Endothelial cell of umbilical vein (primary cell): Measurements from ENCODE around the gene L3MBTL2. TPM values are rescaled to one million over a fixed set of nuclear protein-coding genes. Genes with fewer than 3 reads are reported as not detected.

Experiments
- BruUV-seq: library from RNA; stranded (reverse); fragments of 400-500 nt; replicated peaks from 2 replicates; lab custom pipeline; 2021; lab: Mats Ljungman, UMichigan
- CTCF ChIA-PET: fragments of 300-600, 350-600 bp; sonication (Branson Sonifier 250); formaldehyde crosslinking; loops from one replicate; lab custom pipeline; 2021; ENCODE audit warnings: antibody characterized with exemption, inconsistent platforms; lab: Charles Lee
- POLR2A ChIA-PET: fragments of 300-600, 350-600 bp; sonication (Branson Sonifier 250); formaldehyde crosslinking; loops from one replicate; lab custom pipeline; 2021; ENCODE audit warnings: antibody characterized with exemption, inconsistent platforms; lab: Charles Lee
- DNase-seq: peaks from one replicate; pipeline ENCODE4 v3.0.0-alpha.2; 2011; ENCODE audit warnings: low read depth, low spot score
- FAIRE-seq: peaks from 2 replicates; lab custom pipeline; 2011; peaks lifted over from hg19 to GRCh38; lab: Jason Lieb, UNC
- H2AFZ ChIP-seq: 2 replicates; pipeline ENCODE4 v1.6.0; 2012; ENCODE audit warnings: low read depth, low read length, control low read depth, inconsistent platforms
- H3K27ac ChIP-seq: 2 replicates; pipeline ENCODE4 v1.5.1; 2011; ENCODE audit warnings: low read depth, mild to moderate bottlenecking, control low read depth, low read length, moderate library complexity; ENCODE audit not compliant: insufficient read depth
- H3K27me3 ChIP-seq, 2 experiments: 2 replicates each; pipeline versions ENCODE4 v1.6.0 to v1.6.1; 2011; ENCODE audit warnings: low read length in 2 of 2, mixed read lengths in 1 of 2; ENCODE audit not compliant: control insufficient read depth in 2 of 2, insufficient read depth in 2 of 2
- H3K36me3 ChIP-seq, 2 experiments: 2 replicates in 1 of 2; 3 replicates in 1 of 2; pipeline ENCODE4 v1.5.1; 2011; ENCODE audit warnings: low read length in 2 of 2, mild to moderate bottlenecking in 1 of 2, moderate library complexity in 1 of 2; ENCODE audit not compliant: control insufficient read depth in 2 of 2, insufficient read depth in 2 of 2; ENCODE audit errors: extremely low read depth in 1 of 2
- H3K4me1 ChIP-seq: 3 replicates; pipeline ENCODE4 v1.5.1; 2011; ENCODE audit warnings: mild to moderate bottlenecking, low read length; ENCODE audit not compliant: control insufficient read depth, insufficient read depth; ENCODE audit errors: extremely low read depth
- H3K4me2 ChIP-seq: 2 replicates; pipeline ENCODE4 v1.6.1; 2011; ENCODE audit warnings: low read length, control low read depth, mixed read lengths; ENCODE audit not compliant: insufficient read depth
- H3K4me3 ChIP-seq, 3 experiments: fragments of 200-600 bp in 1 of 3; sonication (generic), shearing (Covaris generic) in 1 of 3; replicated peaks in 1 of 3; 2 replicates each; pipeline ENCODE4 v1.5.1; 2011 to 2016; ENCODE audit warnings: control low read depth in 3 of 3, low read length in 3 of 3, mild to moderate bottlenecking in 2 of 3, inconsistent platforms in 1 of 3, low read depth in 1 of 3, moderate library complexity in 1 of 3; ENCODE audit not compliant: insufficient read depth in 1 of 3
- H3K79me2 ChIP-seq: 2 replicates; pipeline ENCODE4 v1.6.0; 2012; ENCODE audit warnings: low read length, inconsistent platforms; ENCODE audit not compliant: control insufficient read depth, insufficient read depth
- H3K9ac ChIP-seq: replicated peaks from 2 replicates; pipeline ENCODE3; 2011; ENCODE audit warnings: low read length, control low read depth; ENCODE audit not compliant: insufficient read depth; ENCODE audit errors: extremely low read depth
- H3K9me1 ChIP-seq: replicated peaks from 3 replicates; pipeline ENCODE4 v1.6.0; 2011; ENCODE audit warnings: mild to moderate bottlenecking, low read length; ENCODE audit not compliant: control insufficient read depth, insufficient read depth; ENCODE audit errors: extremely low read depth
- H3K9me3 ChIP-seq: replicated peaks from 2 replicates; pipeline ENCODE4 v1.5.1; 2012; ENCODE audit warnings: low read length, inconsistent platforms; ENCODE audit not compliant: control insufficient read depth, insufficient read depth
- H4K20me1 ChIP-seq: replicated peaks from 2 replicates; pipeline ENCODE3; 2011; ENCODE audit warnings: mild to moderate bottlenecking, low read length; ENCODE audit not compliant: control insufficient read depth, insufficient read depth; ENCODE audit errors: extremely low read depth
- EZH2 ChIP-seq: IDR thresholded peaks from 2 replicates; pipeline ENCODE4 v1.6.1; 2012; ENCODE audit warnings: borderline replicate concordance, low read depth, mild to moderate bottlenecking, moderate library complexity, low read length, inconsistent platforms; ENCODE audit not compliant: severe bottlenecking
- FOS ChIP-seq: IDR thresholded peaks from 2 replicates; pipeline ENCODE4 v1.6.1; 2011; ENCODE audit warnings: mild to moderate bottlenecking, low read length, moderate library complexity, borderline replicate concordance; ENCODE audit not compliant: insufficient read depth
- GATA2 ChIP-seq: IDR thresholded peaks from 2 replicates; pipeline ENCODE4 v1.7.0; 2011; ENCODE audit warnings: low read depth, mild to moderate bottlenecking, moderate library complexity, mixed read lengths, low read length; ENCODE audit not compliant: insufficient read length, insufficient read depth
- JUN ChIP-seq: IDR thresholded peaks from 2 replicates; pipeline ENCODE4 v1.6.1; 2011; ENCODE audit warnings: borderline replicate concordance, low read depth; ENCODE audit not compliant: insufficient read length, insufficient read depth
- MYC ChIP-seq: IDR thresholded peaks from one replicate; pipeline ENCODE4 v1.6.1; 2011; ENCODE audit warnings: mild to moderate bottlenecking, low read depth, low read length
- POLR2A ChIP-seq: IDR thresholded peaks from 2 replicates; pipeline ENCODE4 v1.6.1; 2012; ENCODE audit warnings: low read depth, mild to moderate bottlenecking, control low read depth, low read length
- POLR2AphosphoS5 ChIP-seq: IDR thresholded peaks from 2 replicates; pipeline ENCODE4 v1.6.1; 2012; ENCODE audit warnings: low read depth, mild to moderate bottlenecking, control low read depth, low read length, moderate library complexity; ENCODE audit not compliant: insufficient read depth
- dilution Hi-C: fragments of 300-500 bp; cut with MboI; formaldehyde crosslinking; loops from one replicate; pipeline ENCODE4 v1.15.0; 2019; ENCODE audit warnings: low sequenced_read_pairs; ENCODE audit not compliant: extremely low pct_ligation_motif_present
- intact Hi-C: fragments of 100-400 bp; cut with micrococcal nuclease; formaldehyde crosslinking; loops from one replicate; pipeline ENCODE4 v1.10.0; 2022
- polyA plus RNA-seq, 4 experiments: library from polyadenylated mRNA; depleted of rRNA in 3 of 4; stranded (reverse) in 3 of 4; unstranded in 1 of 4; fragments of >200 nt; gene quantifications; 2 replicates each; pipeline versions ENCODE4 v1.2.1 to v1.2.3, GENCODE V29; 2011 to 2012; ENCODE audit warnings: missing spikeins in 1 of 4
- total RNA-seq: library from RNA; stranded (reverse); gene quantifications from 2 replicates; pipeline ENCODE4 v1.2.3, GENCODE V29; 2021
- TF ChIP-seq, protein P1 (sequence below): IDR thresholded peaks from 2 replicates; pipeline ENCODE4 v1.6.1; 2011; ENCODE audit not compliant: insufficient read depth, insufficient read length
- TF ChIP-seq, protein P2 (sequence below), 2 donors: IDR thresholded peaks; 1 replicate in 1 of 2; 2 replicates in 1 of 2; pipeline ENCODE4 v1.5.1; 2011; ENCODE audit warnings: low read length in 2 of 2, mild to moderate bottlenecking in 2 of 2, moderate library complexity in 2 of 2, control low read depth in 1 of 2, inconsistent platforms in 1 of 2, low read depth in 1 of 2; ENCODE audit not compliant: insufficient read depth in 1 of 2; ENCODE audit errors: extremely low read depth in 1 of 2

L3MBTL2 gene
- total and polyA plus RNA-seq, 2 donors (not counting 3 experiments of a cell fraction or from before 2014, with no cell fraction given): 28.2 to 34.9 TPM

DNA sequence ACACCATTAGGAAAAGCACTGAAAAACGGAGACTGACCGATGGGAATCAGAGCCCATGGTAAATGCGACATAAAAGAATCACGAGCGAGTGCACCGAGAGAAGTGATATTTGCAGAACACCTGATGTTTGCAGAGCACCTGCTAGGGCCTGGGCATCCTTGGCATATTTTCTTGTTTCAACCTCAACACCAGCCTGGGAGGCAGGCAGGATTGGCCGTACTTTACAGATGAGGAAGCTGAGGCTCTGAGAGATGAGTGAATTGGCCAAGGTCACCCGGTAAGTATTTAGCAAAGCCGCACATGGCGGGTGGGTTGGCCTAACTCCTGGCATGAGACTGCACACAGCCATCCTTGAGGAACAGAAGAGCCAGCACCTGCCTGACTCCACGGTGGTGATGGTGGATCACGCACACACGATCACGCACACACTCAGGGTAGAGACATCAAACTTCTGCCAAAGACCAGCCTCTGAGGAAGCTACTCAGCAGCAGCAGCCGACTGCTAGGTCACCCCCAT is 57.2 kb downstream of the L3MBTL2 start:
- no peak for DNase-seq
- no peaks in the 10 kb centered on the region for H3K9me3 ChIP-seq
- CTCF ChIA-PET: interaction anchor here (0.8 to 1.5 kb wide), 4 partner anchors 11 to 340 kb away, joined by 3 to 4 read pairs (median 3); partner anchors contain the start of gene ZC3H7B
- no peak overlapping the region for H2AFZ ChIP-seq
- no peak for FAIRE-seq
- dilution Hi-C loops: no loop called here
- no peaks in the 10 kb centered on the region for H4K20me1 ChIP-seq
- H3K9ac ChIP-seq: no peak overlapping the region
- no TSS peak for BruUV-seq
- TF ChIP-seq MYC: no peak
- TF ChIP-seq POLR2A: no peak
- no peak for TF ChIP-seq EZH2
- intact Hi-C loops: no loop called here
- no peak overlapping the region for H3K4me2 ChIP-seq
- peaks cover 13% of the 10 kb centered on the region for H3K79me2 ChIP-seq
- H3K9me1 ChIP-seq: no peaks in the 10 kb centered on the region
- H3K4me3 ChIP-seq: no peak overlapping the region
- POLR2A ChIA-PET: no interaction called here
- H3K27ac ChIP-seq: no peak overlapping the region
- H3K4me1 ChIP-seq: peaks cover 1% of the 10 kb centered on the region
- no peaks in the 10 kb centered on the region for H3K27me3 ChIP-seq
- peaks cover 23 to 54% of the 10 kb centered on the region in 2 experiments for H3K36me3 ChIP-seq

DNA sequence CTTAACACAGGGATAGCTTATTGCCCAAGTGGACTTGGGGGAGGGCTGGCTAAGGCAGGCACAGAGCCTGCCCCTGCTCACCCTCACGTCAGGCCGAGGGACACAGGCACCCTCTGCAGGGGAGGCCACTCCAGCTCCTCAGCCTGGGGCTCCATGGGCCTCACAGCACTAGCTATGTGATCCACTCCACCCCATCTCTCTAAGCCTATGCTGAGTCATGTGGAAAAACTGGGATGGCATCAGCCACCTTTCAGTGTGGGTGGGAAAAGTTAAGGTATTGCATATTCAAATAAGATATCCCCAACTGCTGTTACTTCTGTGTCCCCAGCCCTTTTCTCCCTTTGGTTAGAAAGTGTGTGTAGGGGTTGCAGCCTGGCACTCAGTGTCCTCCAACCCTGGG is 58.6 kb downstream of the L3MBTL2 start:
- Histone ChIP-seq H3K4me3 (no peak overlapping the region), H3K9ac (no peak overlapping the region), H3K27ac (no peak overlapping the region), H3K79me2 (peaks cover 17% of the 10 kb centered on the region), H3K4me2 (no peak overlapping the region), H3K36me3 (peaks cover 25 to 60% of the 10 kb centered on the region in 2 experiments), H3K27me3 (no peaks in the 10 kb centered on the region), H3K9me1 (no peaks in the 10 kb centered on the region), H4K20me1 (no peaks in the 10 kb centered on the region), H3K4me1 (no peaks in the 10 kb centered on the region), H2AFZ (no peak overlapping the region), H3K9me3 (no peaks in the 10 kb centered on the region)
- TF ChIP-seq FOS (no peak), MYC (no peak), GATA2 (no peak), POLR2AphosphoS5 (no peak), POLR2A (no peak), JUN (no peak), EZH2 (no peak)
- TF ChIP-seq, protein P1, sequence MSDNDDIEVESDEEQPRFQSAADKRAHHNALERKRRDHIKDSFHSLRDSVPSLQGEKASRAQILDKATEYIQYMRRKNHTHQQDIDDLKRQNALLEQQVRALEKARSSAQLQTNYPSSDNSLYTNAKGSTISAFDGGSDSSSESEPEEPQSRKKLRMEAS: no peak
- TF ChIP-seq, protein P2, sequence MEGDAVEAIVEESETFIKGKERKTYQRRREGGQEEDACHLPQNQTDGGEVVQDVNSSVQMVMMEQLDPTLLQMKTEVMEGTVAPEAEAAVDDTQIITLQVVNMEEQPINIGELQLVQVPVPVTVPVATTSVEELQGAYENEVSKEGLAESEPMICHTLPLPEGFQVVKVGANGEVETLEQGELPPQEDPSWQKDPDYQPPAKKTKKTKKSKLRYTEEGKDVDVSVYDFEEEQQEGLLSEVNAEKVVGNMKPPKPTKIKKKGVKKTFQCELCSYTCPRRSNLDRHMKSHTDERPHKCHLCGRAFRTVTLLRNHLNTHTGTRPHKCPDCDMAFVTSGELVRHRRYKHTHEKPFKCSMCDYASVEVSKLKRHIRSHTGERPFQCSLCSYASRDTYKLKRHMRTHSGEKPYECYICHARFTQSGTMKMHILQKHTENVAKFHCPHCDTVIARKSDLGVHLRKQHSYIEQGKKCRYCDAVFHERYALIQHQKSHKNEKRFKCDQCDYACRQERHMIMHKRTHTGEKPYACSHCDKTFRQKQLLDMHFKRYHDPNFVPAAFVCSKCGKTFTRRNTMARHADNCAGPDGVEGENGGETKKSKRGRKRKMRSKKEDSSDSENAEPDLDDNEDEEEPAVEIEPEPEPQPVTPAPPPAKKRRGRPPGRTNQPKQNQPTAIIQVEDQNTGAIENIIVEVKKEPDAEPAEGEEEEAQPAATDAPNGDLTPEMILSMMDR (IDR thresholded peaks at IDR 0.05; ENCODE audit: extremely low read depth in 1 of 2, insufficient read depth in 1 of 2, low read depth in 1 of 2, low read length in 2 of 2): no peak
- no TSS peak for BruUV-seq
- CTCF ChIA-PET: no interaction called here
- POLR2A ChIA-PET: no interaction called here
- dilution Hi-C loops: no loop called here
- DNase-seq (no peak), FAIRE-seq (no peak)
- intact Hi-C loops: no loop called here
